ENCODE results near the gene TPCN1. TPM values are rescaled to one million over a fixed set of nuclear protein-coding genes. Genes with fewer than 3 reads are reported as not detected.

TPCN1 gene
- total and polyA plus RNA-seq, 2 donors (not counting 1 experiment from before 2014, with no cell fraction given) = 17.2 to 17.8 TPM

- Histone ChIP-seq H3K79me2 (ENCODE audit: control insufficient read depth, insufficient read depth, low read length) (no peaks in the 10 kb centered on the region), H4K20me1 (ENCODE audit: control insufficient read depth, extremely low read depth, insufficient read depth, low read length) (no peaks in the 10 kb centered on the region), H3K27me3 (ENCODE audit: control insufficient read depth, insufficient read depth, low read length) (no peaks in the 10 kb centered on the region), H3K4me3 (replicated peaks in 1 of 4; ENCODE audit: control extremely low read depth in 1 of 4, insufficient read depth in 1 of 4, low read depth in 3 of 4, low read length in 4 of 4) (no peak overlapping the region), H3K4me2 (ENCODE audit: extremely low read depth, insufficient read depth, low read length) (no peak overlapping the region), H3K36me3 (ENCODE audit: control insufficient read depth, insufficient read depth, low read length) (no peaks in the 10 kb centered on the region), H3K27ac (ENCODE audit: insufficient read depth, low read length) (no peak overlapping the region), H3K9ac (ENCODE audit: insufficient read depth, low read length) (no peak overlapping the region), H3K9me3 (ENCODE audit: control insufficient read depth, insufficient read depth, low read depth, low read length) (no peaks in the 10 kb centered on the region), H2AFZ (ENCODE audit: low read length) (no peak overlapping the region), H3K4me1 (ENCODE audit: control insufficient read depth, extremely low read depth, insufficient read depth, low read length) (peaks cover 5% of the 10 kb centered on the region)
- TF ChIP-seq EZH2 (IDR thresholded peaks at IDR 0.05; ENCODE audit: low read length, missing control alignments) (no peak), CTCF (conservative IDR thresholded peaks at IDR 0.05 in 1 of 2, IDR thresholded peaks at IDR 0.05 in 1 of 2; ENCODE audit: low read depth in 1 of 2, low read length in 2 of 2) (no peak)
- DNase-seq (ENCODE audit: low read depth in 2 of 2) = no peak
These were observed 36.3 kb downstream of the TPCN1 start for GRCh38 chr12:113257564-113257963.

- TF ChIP-seq CTCF (conservative IDR thresholded peaks at IDR 0.05 in 1 of 2, IDR thresholded peaks at IDR 0.05 in 1 of 2; ENCODE audit: low read depth in 1 of 2, low read length in 2 of 2) = no peak
- TF ChIP-seq EZH2 (IDR thresholded peaks at IDR 0.05; ENCODE audit: low read length, missing control alignments) = no peak
- Histone ChIP-seq H3K27me3 (ENCODE audit: control insufficient read depth, insufficient read depth, low read length) (no peaks in the 10 kb centered on the region), H3K4me2 (ENCODE audit: extremely low read depth, insufficient read depth, low read length) (no peak overlapping the region), H3K9ac (ENCODE audit: insufficient read depth, low read length) (no peak overlapping the region), H3K9me3 (ENCODE audit: control insufficient read depth, insufficient read depth, low read depth, low read length) (no peaks in the 10 kb centered on the region), H3K4me3 (replicated peaks in 1 of 4; ENCODE audit: control extremely low read depth in 1 of 4, insufficient read depth in 1 of 4, low read depth in 3 of 4, low read length in 4 of 4) (no peak overlapping the region), H3K27ac (ENCODE audit: insufficient read depth, low read length) (no peak overlapping the region), H2AFZ (ENCODE audit: low read length) (no peak overlapping the region), H3K36me3 (ENCODE audit: control insufficient read depth, insufficient read depth, low read length) (no peaks in the 10 kb centered on the region), H4K20me1 (ENCODE audit: control insufficient read depth, extremely low read depth, insufficient read depth, low read length) (no peaks in the 10 kb centered on the region), H3K79me2 (ENCODE audit: control insufficient read depth, insufficient read depth, low read length) (no peaks in the 10 kb centered on the region), H3K4me1 (ENCODE audit: control insufficient read depth, extremely low read depth, insufficient read depth, low read length) (peaks cover 5% of the 10 kb centered on the region)
- no peak for DNase-seq (ENCODE audit: low read depth in 2 of 2)
These were observed 38.9 kb downstream of the TPCN1 start for GRCh38 chr12:113260127-113260526.

GRCh38 chr12:113260636-113261300 is 39.5 kb downstream of the TPCN1 start:
- H3K9me3 ChIP-seq (ENCODE audit: control insufficient read depth, insufficient read depth, low read depth, low read length) = no peaks in the 10 kb centered on the region
- no peaks in the 10 kb centered on the region for H3K79me2 ChIP-seq (ENCODE audit: control insufficient read depth, insufficient read depth, low read length)
- H3K27ac ChIP-seq (ENCODE audit: insufficient read depth, low read length) = no peak overlapping the region
- H3K9ac ChIP-seq (ENCODE audit: insufficient read depth, low read length) = no peak overlapping the region
- no peak overlapping the region for H2AFZ ChIP-seq (ENCODE audit: low read length)
- no peaks in the 10 kb centered on the region for H3K27me3 ChIP-seq (ENCODE audit: control insufficient read depth, insufficient read depth, low read length)
- TF ChIP-seq CTCF (conservative IDR thresholded peaks at IDR 0.05 in 1 of 2, IDR thresholded peaks at IDR 0.05 in 1 of 2; ENCODE audit: low read depth in 1 of 2, low read length in 2 of 2) = no peak
- TF ChIP-seq EZH2 (IDR thresholded peaks at IDR 0.05; ENCODE audit: low read length, missing control alignments) = no peak
- no peak overlapping the region for H3K4me3 ChIP-seq (replicated peaks in 1 of 4; ENCODE audit: control extremely low read depth in 1 of 4, insufficient read depth in 1 of 4, low read depth in 3 of 4, low read length in 4 of 4)
- H3K36me3 ChIP-seq (ENCODE audit: control insufficient read depth, insufficient read depth, low read length) = no peaks in the 10 kb centered on the region
- H3K4me1 ChIP-seq (ENCODE audit: control insufficient read depth, extremely low read depth, insufficient read depth, low read length) = peaks cover 5% of the 10 kb centered on the region
- H3K4me2 ChIP-seq (ENCODE audit: extremely low read depth, insufficient read depth, low read length) = no peak overlapping the region
- no peaks in the 10 kb centered on the region for H4K20me1 ChIP-seq (ENCODE audit: control insufficient read depth, extremely low read depth, insufficient read depth, low read length)
- no peak for DNase-seq (ENCODE audit: low read depth in 2 of 2)
